SK-N-SH treated with all-trans-retinoic acid at 6 μM for 48 hours (cell line): ENCODE measurements around the gene HARS1.

Experiments used
- ATAC-seq: fragments of 200-7000 bp; cut with Tn5 transposase; 3 replicates; pipeline ENCODE4 v1.9.1; 2020; ENCODE audit warnings: mild to moderate bottlenecking, moderate library complexity
- ARNTL ChIP-seq: fragments of 450-650 bp; formaldehyde crosslinking; IDR thresholded peaks from 2 replicates; pipeline ENCODE4 v1.5.0; 2020; ENCODE audit warnings: low read depth, mild to moderate bottlenecking, moderate library complexity, borderline replicate concordance
- BACH2 ChIP-seq: fragments of 250-450 bp; sonication (Bioruptor Pico); IDR thresholded peaks from 2 replicates; pipeline ENCODE4 v1.9.0; 2021; ENCODE audit warnings: mild to moderate bottlenecking, borderline replicate concordance
- CREB5 ChIP-seq: fragments of 250-450 bp; sonication (Bioruptor Pico); IDR thresholded peaks from 2 replicates; pipeline ENCODE4 v1.5.1; 2020; ENCODE audit warnings: low read depth, mild to moderate bottlenecking, moderate library complexity
- CSDC2 ChIP-seq: fragments of 250-450 bp; sonication (Bioruptor Pico); IDR thresholded peaks from 2 replicates; pipeline ENCODE4 v1.5.0; 2020; ENCODE audit warnings: mild to moderate bottlenecking, moderate library complexity
- CSRNP3 ChIP-seq: fragments of 250-450 bp; sonication (Bioruptor Pico); IDR thresholded peaks from 2 replicates; pipeline ENCODE4 v1.5.1; 2021; ENCODE audit warnings: mild to moderate bottlenecking, moderate library complexity
- GLIS3 ChIP-seq: fragments of 250-450 bp; sonication (Bioruptor Pico); IDR thresholded peaks from 2 replicates; pipeline ENCODE4 v1.5.0; 2020; ENCODE audit warnings: mild to moderate bottlenecking, moderate library complexity
- OSR1 ChIP-seq: fragments of 250-450 bp; sonication (Bioruptor Pico); IDR thresholded peaks from 2 replicates; pipeline ENCODE4 v1.8.0; 2022; ENCODE audit warnings: moderate library complexity, mild to moderate bottlenecking, inconsistent platforms
- PATZ1 ChIP-seq: fragments of 250-450 bp; sonication (Bioruptor Pico); IDR thresholded peaks from 2 replicates; pipeline ENCODE4 v1.8.0; 2020; ENCODE audit warnings: mild to moderate bottlenecking, moderate library complexity, borderline replicate concordance
- POU6F1 ChIP-seq: fragments of 250-450 bp; sonication (Bioruptor Pico); IDR thresholded peaks from 2 replicates; pipeline ENCODE4 v1.8.0; 2021; ENCODE audit warnings: low read depth, mild to moderate bottlenecking, moderate library complexity, borderline replicate concordance
- PPARA ChIP-seq: fragments of 250-450 bp; sonication (Bioruptor Pico); IDR thresholded peaks from 2 replicates; pipeline ENCODE4 v1.5.0; 2020; ENCODE audit warnings: mild to moderate bottlenecking, borderline replicate concordance
- RARB ChIP-seq: fragments of 250-450 bp; sonication (Bioruptor Pico); IDR thresholded peaks from 2 replicates; pipeline ENCODE4 v1.8.0; 2021; ENCODE audit warnings: mild to moderate bottlenecking, moderate library complexity
- TCF4 ChIP-seq: fragments of 250-450 bp; sonication (Bioruptor Pico); IDR thresholded peaks from 2 replicates; pipeline ENCODE4 v1.8.0; 2021; ENCODE audit warnings: mild to moderate bottlenecking, moderate library complexity, borderline replicate concordance
- TOX ChIP-seq: fragments of 250-450 bp; sonication (Bioruptor Pico); IDR thresholded peaks from 2 replicates; pipeline ENCODE4 v1.8.0; 2021; ENCODE audit warnings: mild to moderate bottlenecking, moderate library complexity, borderline replicate concordance
- TSHZ2 ChIP-seq: fragments of 250-450 bp; sonication (Bioruptor Pico); IDR thresholded peaks from 2 replicates; pipeline ENCODE4 v1.5.0; 2020; ENCODE audit warnings: mild to moderate bottlenecking, moderate library complexity
- ZC3H10 ChIP-seq: fragments of 250-450 bp; sonication (Bioruptor Pico); IDR thresholded peaks from 2 replicates; pipeline ENCODE4 v1.5.1; 2021; ENCODE audit warnings: mild to moderate bottlenecking, moderate library complexity
- ZFP3 ChIP-seq: fragments of 250-450 bp; sonication (Bioruptor Pico); IDR thresholded peaks from 2 replicates; pipeline ENCODE4 v1.5.0; 2020; ENCODE audit warnings: mild to moderate bottlenecking, moderate library complexity
- ZFP30 ChIP-seq: fragments of 450-650 bp; formaldehyde crosslinking; IDR thresholded peaks from 2 replicates; pipeline ENCODE4 v1.5.0; 2022; ENCODE audit warnings: mild to moderate bottlenecking, moderate library complexity
- ZNF565 ChIP-seq: fragments of 450-650 bp; formaldehyde crosslinking; conservative IDR thresholded peaks from 2 replicates; pipeline ENCODE4 v1.5.0; 2020; ENCODE audit warnings: low read depth, mild to moderate bottlenecking, moderate library complexity
- ZNF70 ChIP-seq: fragments of 450-650 bp; formaldehyde crosslinking; IDR thresholded peaks from 2 replicates; pipeline ENCODE4 v1.5.0; 2020; ENCODE audit warnings: mild to moderate bottlenecking, moderate library complexity
- ZNF8 ChIP-seq: fragments of 450-650 bp; formaldehyde crosslinking; IDR thresholded peaks from 2 replicates; pipeline ENCODE4 v1.5.0; 2020; ENCODE audit warnings: mild to moderate bottlenecking, moderate library complexity

HARS1 gene

GRCh38 chr5:140672455-140673186, 18.5 kb downstream of the HARS1 start:
- TF ChIP-seq TCF4 (CRISPR knock-in tag), result no peak
- TF ChIP-seq CSRNP3 (CRISPR knock-in tag), result no peak
- TF ChIP-seq ZFP3 (CRISPR knock-in tag), result no peak
- TF ChIP-seq ZC3H10 (CRISPR knock-in tag), result no peak
- TF ChIP-seq ZNF8 (CRISPR knock-in tag), result no peak
- no peak for TF ChIP-seq BACH2 (CRISPR knock-in tag)
- no peak for TF ChIP-seq CREB5
- no peak for TF ChIP-seq ZNF565
- TF ChIP-seq POU6F1 (CRISPR knock-in tag), result no peak
- no peak for TF ChIP-seq CSDC2
- TF ChIP-seq ARNTL, result no peak
- no peak for TF ChIP-seq PPARA (CRISPR knock-in tag)
- no peak for TF ChIP-seq TOX (CRISPR knock-in tag)
- TF ChIP-seq GLIS3 (CRISPR knock-in tag), result no peak
- no peak for TF ChIP-seq RARB (CRISPR knock-in tag)
- TF ChIP-seq TSHZ2 (CRISPR knock-in tag), result no peak
- no peak for TF ChIP-seq ZFP30 (CRISPR knock-in tag)
- TF ChIP-seq ZNF70 (CRISPR knock-in tag), result no peak
- ATAC-seq, result peak; percentile 6

GRCh38 chr5:140671472-140672125, 19.6 kb downstream of the HARS1 start:
- ATAC-seq, result no peak
- no peak for TF ChIP-seq RARB (CRISPR knock-in tag)
- no peak for TF ChIP-seq OSR1 (CRISPR knock-in tag)
- no peak for TF ChIP-seq ZNF70 (CRISPR knock-in tag)
- TF ChIP-seq ZC3H10 (CRISPR knock-in tag), result no peak
- no peak for TF ChIP-seq PATZ1 (CRISPR knock-in tag)
- no peak for TF ChIP-seq CSDC2
- no peak for TF ChIP-seq TCF4 (CRISPR knock-in tag)
- TF ChIP-seq ARNTL, result no peak
- TF ChIP-seq TSHZ2 (CRISPR knock-in tag), result no peak
- TF ChIP-seq PPARA (CRISPR knock-in tag), result no peak
- no peak for TF ChIP-seq POU6F1 (CRISPR knock-in tag)
- no peak for TF ChIP-seq ZNF565
- no peak for TF ChIP-seq CSRNP3 (CRISPR knock-in tag)
- no peak for TF ChIP-seq ZFP30 (CRISPR knock-in tag)
- no peak for TF ChIP-seq ZNF8 (CRISPR knock-in tag)
